ENCODE data around the gene CFHR5.
"Not testable (repeated sequence)": the region's sequence is repeated elsewhere in the genome, so short reads cannot be mapped to it uniquely, and the experiment has no call there.

CFHR5 gene

DNA sequence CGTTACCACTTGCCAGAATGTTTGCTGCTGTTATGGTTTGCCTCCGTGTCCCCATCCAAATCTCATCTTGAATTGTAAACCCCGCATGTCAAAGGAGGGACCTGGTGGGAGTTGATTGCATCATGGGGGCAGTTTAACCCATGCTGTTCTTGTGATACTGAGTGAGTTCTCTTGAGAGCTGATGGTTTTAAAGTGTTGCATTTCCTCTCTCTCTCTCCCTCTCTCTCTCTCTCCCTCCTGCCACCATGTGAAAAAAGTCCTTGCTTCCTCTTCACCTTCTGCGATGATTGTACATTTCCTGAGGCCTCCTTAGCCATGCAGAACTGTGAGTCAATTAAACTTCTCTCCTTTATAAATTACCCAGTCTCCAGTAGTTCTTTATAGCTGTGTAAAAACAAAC lies 44.4 kb downstream of the CFHR5 start:
- no peak overlapping the region for H3K4me3 ChIP-seq (ENCODE audit: low read length)
- no peak for DNase-seq (ENCODE audit: low read depth)
- TF ChIP-seq, protein P1, sequence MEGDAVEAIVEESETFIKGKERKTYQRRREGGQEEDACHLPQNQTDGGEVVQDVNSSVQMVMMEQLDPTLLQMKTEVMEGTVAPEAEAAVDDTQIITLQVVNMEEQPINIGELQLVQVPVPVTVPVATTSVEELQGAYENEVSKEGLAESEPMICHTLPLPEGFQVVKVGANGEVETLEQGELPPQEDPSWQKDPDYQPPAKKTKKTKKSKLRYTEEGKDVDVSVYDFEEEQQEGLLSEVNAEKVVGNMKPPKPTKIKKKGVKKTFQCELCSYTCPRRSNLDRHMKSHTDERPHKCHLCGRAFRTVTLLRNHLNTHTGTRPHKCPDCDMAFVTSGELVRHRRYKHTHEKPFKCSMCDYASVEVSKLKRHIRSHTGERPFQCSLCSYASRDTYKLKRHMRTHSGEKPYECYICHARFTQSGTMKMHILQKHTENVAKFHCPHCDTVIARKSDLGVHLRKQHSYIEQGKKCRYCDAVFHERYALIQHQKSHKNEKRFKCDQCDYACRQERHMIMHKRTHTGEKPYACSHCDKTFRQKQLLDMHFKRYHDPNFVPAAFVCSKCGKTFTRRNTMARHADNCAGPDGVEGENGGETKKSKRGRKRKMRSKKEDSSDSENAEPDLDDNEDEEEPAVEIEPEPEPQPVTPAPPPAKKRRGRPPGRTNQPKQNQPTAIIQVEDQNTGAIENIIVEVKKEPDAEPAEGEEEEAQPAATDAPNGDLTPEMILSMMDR (conservative IDR thresholded peaks at IDR 0.05; ENCODE audit: low read depth, low read length): no peak

DNA sequence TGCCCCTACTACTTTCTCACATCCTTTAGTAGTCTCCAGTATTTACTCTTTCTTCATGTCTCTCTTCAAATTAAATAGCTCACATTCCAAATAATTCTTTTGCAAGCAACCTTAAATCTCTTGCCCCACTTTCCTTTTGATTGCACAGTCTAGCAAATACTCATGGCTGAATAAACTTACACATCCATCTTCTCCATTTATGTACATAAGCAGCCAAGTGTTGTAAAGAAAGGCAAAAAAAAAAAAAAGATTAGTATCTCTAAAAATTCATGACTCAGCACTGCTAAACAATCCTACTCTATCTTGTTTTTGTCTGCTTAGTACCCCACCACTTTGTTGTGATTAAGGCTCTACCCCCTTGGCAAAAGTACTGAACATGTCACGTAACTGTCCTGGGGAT lies 47.1 kb downstream of the CFHR5 start:
- no peak for DNase-seq (ENCODE audit: low read depth)
- TF ChIP-seq, protein P1 (conservative IDR thresholded peaks at IDR 0.05; ENCODE audit: low read depth, low read length): no peak
- no peak overlapping the region for H3K4me3 ChIP-seq (ENCODE audit: low read length)

DNA sequence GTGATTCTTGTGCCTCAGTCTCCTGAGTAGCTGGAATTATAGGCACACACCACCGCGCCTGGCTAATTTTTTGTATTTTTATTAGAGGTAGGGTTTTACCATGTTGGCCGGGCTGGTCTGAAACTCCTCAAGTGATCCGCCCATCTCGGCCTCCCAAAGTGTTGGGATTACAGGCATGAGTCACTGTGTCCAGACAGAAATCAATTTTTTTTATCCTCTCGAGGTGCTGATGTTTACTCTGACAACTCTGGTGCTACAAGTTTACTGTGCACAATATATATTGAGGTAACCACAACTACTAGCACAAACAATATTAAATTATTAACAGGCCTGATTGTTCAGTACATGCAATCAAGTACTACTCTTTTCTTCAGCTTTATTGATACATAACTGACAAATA lies 50.0 kb downstream of the CFHR5 start:
- TF ChIP-seq, protein P1 (conservative IDR thresholded peaks at IDR 0.05; ENCODE audit: low read depth, low read length): no peak
- no peak for DNase-seq (ENCODE audit: low read depth)
- no peak overlapping the region for H3K4me3 ChIP-seq (ENCODE audit: low read length)

DNA sequence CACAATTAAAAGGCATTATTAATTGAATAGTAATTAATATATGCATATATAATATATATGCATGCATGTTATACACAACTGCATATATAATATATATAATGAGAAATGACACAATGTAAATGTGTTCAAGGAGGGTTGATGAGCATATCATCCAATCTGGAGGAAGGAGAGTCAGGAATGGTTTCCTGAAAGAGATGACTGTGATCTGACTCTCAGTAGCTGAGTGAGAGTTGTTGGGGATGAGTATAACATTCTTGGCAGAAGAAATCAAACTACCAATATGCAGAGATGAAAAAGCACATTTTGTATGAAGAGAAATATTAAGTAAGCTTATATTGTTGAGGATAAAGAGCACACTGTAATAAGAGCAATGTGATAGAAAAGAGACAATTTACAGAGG lies 52.4 kb downstream of the CFHR5 start:
- H3K4me3 ChIP-seq (ENCODE audit: low read length): no peak overlapping the region
- TF ChIP-seq, protein P1 (conservative IDR thresholded peaks at IDR 0.05; ENCODE audit: low read depth, low read length): no peak
- no peak for DNase-seq (ENCODE audit: low read depth)

DNA sequence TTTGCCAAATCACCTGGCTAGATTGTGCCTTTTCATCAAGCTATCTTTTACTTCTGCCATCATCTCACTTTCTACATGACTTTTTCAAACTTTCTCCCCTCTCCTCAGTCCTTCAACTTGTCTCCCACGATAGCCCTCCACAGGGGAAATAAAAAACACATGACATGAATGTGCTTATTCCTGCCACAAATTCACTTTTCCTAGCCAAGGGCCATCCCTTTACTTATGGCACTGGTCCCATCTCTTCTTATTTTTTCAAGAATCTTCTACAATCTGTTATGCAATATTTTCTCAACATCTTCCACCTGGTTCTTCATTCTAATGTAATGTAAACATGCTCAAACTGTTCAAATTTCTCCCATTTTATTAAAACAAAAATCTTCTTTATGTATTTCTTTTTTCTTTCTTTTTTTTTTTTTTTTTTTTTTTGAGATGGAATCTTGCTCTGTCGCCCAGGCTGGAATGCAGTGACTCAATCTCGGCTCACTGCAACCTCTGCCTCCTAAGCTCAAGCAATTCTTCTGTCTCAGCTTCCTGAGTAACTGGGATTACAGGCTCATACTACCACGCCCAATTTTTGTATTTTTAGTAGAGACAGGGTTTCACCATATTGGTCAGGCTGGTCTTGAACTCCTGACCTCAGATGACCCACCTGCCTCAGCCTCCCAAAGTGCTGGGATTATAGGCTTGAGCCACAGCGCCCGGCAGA lies 57.4 kb downstream of the CFHR5 start:
- not testable (repeated sequence) for DNase-seq (ENCODE audit: low read depth); H3K4me3 ChIP-seq (ENCODE audit: low read length)

DNA sequence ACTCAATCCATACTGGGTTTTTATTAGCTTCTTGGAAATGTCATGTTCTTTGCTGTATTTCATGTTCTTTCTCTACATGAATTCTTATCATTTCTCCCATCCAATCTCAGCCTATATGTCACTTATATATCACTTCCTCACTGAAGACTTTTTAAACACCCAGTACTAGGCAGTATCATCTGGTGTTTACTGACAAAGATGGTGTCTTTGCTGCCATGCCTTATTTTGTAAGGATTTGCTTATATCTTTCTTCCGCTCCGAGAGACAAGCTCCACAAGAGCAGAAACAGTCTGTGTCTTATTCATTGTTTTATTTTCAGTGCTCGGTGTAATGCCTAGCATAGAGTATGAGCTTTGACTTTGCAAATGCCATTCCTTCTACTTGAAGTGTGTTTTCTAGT lies 59.5 kb downstream of the CFHR5 start:
- no peak for DNase-seq (ENCODE audit: low read depth)
- H3K4me3 ChIP-seq (ENCODE audit: low read length): no peak overlapping the region
- TF ChIP-seq, protein P1 (conservative IDR thresholded peaks at IDR 0.05; ENCODE audit: low read depth, low read length): no peak

DNA sequence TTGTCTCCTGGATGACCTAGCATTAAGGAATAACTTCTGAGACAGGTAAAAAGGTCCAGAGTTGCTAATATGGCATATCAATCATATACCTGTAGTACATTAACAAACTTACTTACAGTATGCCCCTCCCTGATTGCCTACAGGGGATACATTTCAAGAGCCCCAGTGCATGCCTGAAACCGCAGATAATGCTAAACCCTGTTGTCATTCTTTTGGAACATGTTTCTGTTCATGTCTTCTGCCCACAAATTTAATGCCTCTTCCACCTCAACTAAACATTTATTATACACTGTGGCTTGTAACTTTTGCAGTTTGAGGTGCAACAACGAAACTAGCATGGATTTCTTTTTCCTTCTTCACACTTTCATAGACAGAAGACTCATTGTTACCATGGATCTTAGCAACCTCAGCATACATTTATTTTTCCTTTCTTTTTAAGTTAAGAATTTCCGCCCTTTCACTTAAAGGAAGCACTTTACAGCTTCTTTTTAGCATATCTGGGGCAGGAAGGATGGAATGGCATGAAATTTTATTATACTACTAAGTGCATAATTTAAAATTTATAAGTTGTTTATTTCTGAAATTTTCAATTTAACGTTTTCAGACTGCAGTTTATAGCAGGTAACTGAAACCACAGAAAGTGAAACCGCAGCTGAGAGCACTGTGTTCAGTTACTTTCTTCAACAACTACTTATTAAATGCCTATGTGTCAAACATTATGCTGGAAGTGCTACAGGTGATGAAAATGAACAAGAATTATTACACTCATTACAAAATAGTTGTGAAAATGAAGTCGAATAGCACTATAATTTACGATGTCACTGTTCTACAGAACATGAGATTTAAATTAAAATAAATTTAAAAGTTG lies 64.4 kb downstream of the CFHR5 start:
- no peak overlapping the region for H3K4me3 ChIP-seq (ENCODE audit: low read length)
- TF ChIP-seq, protein P1 (conservative IDR thresholded peaks at IDR 0.05; ENCODE audit: low read depth, low read length): no peak
- no peak for DNase-seq (ENCODE audit: low read depth)

Data from retinal pigment epithelial cell (primary cell).